T-helper 1 cell treated with Interleukin-12 subunit alpha and Interleukin-12 subunit beta and Interleukin-4 antibody, amounts not matched to agents 30 ng/mL and 1 ng/mL, for 36 hours (primary cell): ENCODE measurements around the gene F10. TPM values are rescaled to one million over a fixed set of nuclear protein-coding genes. Genes with fewer than 3 reads are reported as not detected.

Source experiments
- intact Hi-C: fragments of 100-400 bp; cut with micrococcal nuclease; formaldehyde crosslinking; loops from one replicate; pipeline ENCODE4 v1.15.1; 2024
- total RNA-seq: library from RNA; stranded (reverse); gene quantifications from 2 replicates; pipeline ENCODE4 v1.2.3, GENCODE V29; 2022

F10 gene
- total RNA-seq, 1 donor from 2014 or later, result not detected

GRCh38 chr13:113129921-113130750, 7.5 kb downstream of the F10 start:
- intact Hi-C loops, result no loop called here

GRCh38 chr13:113135281-113135760, 12.7 kb downstream of the F10 start:
- intact Hi-C loops, result no loop called here

- intact Hi-C loops, result no loop called here
These were observed 15.2 kb downstream of the F10 start for GRCh38 chr13:113137691-113138298.

- intact Hi-C loops, result no loop called here
These were observed 16.4 kb downstream of the F10 start for GRCh38 chr13:113138792-113139551.

- intact Hi-C loops, result no loop called here
These were observed 17.0 kb downstream of the F10 start for GRCh38 chr13:113139577-113139976.

- intact Hi-C loops, result no loop called here
These were observed 18.3 kb downstream of the F10 start for GRCh38 chr13:113140677-113141600.

- intact Hi-C loops, result no loop called here
These were observed 19.0 kb downstream of the F10 start for GRCh38 chr13:113141601-113141970.

GRCh38 chr13:113142876-113143275, 20.3 kb downstream of the F10 start:
- intact Hi-C loops, result no loop called here

- intact Hi-C loops, result no loop called here
These were observed 21.1 kb downstream of the F10 start for GRCh38 chr13:113143466-113144254.

- intact Hi-C loops, result no loop called here
These were observed 21.6 kb downstream of the F10 start for GRCh38 chr13:113144255-113144629.

GRCh38 chr13:113145496-113145895, 22.9 kb downstream of the F10 start:
- intact Hi-C loops, result no loop called here

GRCh38 chr13:113145911-113146598, 23.5 kb downstream of the F10 start:
- intact Hi-C loops, result no loop called here

GRCh38 chr13:113146750-113147149, 24.2 kb downstream of the F10 start:
- intact Hi-C loops, result no loop called here

- intact Hi-C loops, result no loop called here
These were observed 24.6 kb downstream of the F10 start for GRCh38 chr13:113147206-113147605.

GRCh38 chr13:113148407-113148806, 25.8 kb downstream of the F10 start:
- intact Hi-C loops, result no loop called here

GRCh38 chr13:113148940-113149503, 26.4 kb downstream of the F10 start:
- intact Hi-C loops, result no loop called here

- intact Hi-C loops, result loop anchor here (5.0 to 10.0 kb wide), 2 partner anchors 345 to 463 kb away; partner anchors contain the start of gene DCUN1D2
These were observed 27.3 kb downstream of the F10 start for GRCh38 chr13:113149711-113150549.
